GM12864 (cell line): ENCODE results near the gene CFAP20.

Source experiments
- DNase-seq: peaks from one replicate; pipeline ENCODE4 v3.0.0-alpha.2; 2011; ENCODE audit warnings: low read depth
- H3K4me3 ChIP-seq: 2 replicates; pipeline ENCODE4 v1.5.1; 2011; ENCODE audit warnings: mild to moderate bottlenecking, low read depth, low read length, control low read depth
- CTCF ChIP-seq: IDR thresholded peaks from 2 replicates; pipeline ENCODE4 v1.5.1; 2011; ENCODE audit warnings: low read depth, mild to moderate bottlenecking, moderate library complexity, low read length, control low read depth, inconsistent platforms; ENCODE audit errors: missing control alignments

Gene CFAP20

GRCh38 chr16:58118801-58119508 is 10.2 kb downstream of the CFAP20 start:
- H3K4me3 ChIP-seq: no peak overlapping the region
- TF ChIP-seq CTCF: no peak
- DNase-seq: no peak

- no peak for DNase-seq
- TF ChIP-seq CTCF: no peak
- H3K4me3 ChIP-seq: no peak overlapping the region
Observed at GRCh38 chr16:58116529-58116928, 12.7 kb downstream of the CFAP20 start.

GRCh38 chr16:58116081-58116480 is 13.1 kb downstream of the CFAP20 start:
- DNase-seq: no peak
- no peak overlapping the region for H3K4me3 ChIP-seq
- no peak for TF ChIP-seq CTCF

GRCh38 chr16:58114827-58115825 is 14.1 kb downstream of the CFAP20 start:
- DNase-seq: no peak
- no peak for TF ChIP-seq CTCF
- H3K4me3 ChIP-seq: no peak overlapping the region

GRCh38 chr16:58111302-58111627 is 17.9 kb downstream of the CFAP20 start:
- H3K4me3 ChIP-seq: no peak overlapping the region
- DNase-seq: no peak
- TF ChIP-seq CTCF: no peak

GRCh38 chr16:58110571-58111301 is 18.4 kb downstream of the CFAP20 start:
- no peak overlapping the region for H3K4me3 ChIP-seq
- no peak for DNase-seq
- no peak for TF ChIP-seq CTCF
